ENCODE measurements around the gene ZNF444.

DNA sequence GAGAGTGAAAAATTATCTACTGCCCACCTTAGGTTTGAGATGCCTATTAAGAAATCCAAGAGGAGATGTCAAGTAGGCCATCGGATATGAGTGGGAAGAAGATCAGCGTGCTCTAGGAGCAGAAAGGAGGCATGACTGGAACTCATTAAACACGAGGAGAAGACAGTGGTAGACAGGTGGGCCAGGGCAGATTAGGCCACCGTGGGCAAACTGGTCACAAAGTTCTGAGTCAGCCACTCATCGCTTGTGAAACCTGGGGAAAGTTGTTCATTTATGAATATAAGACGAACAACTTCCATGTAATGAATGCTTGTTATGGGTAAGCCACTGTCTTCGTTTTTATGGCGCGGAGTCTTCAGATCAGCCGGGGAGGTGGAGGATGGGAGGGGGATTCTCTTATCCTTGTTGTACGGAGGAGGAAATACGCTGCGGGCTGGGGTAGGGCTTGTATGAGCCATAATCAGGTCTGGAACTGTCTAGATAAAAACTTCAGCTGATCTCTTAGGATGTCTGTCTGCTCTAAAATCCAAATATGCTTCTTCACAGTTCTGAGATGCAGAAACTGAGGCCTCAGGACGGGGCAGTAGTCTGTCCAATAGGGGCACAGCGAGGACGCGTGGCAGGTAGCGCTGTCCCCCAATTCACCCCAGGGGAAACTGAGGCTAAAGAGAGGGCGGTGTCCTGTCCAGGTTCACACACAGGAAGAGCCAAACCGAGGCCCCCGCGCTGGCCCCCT is 1.1 kb upstream of the ZNF444 start:
- no peak for TF ChIP-seq EZH2 (IDR thresholded peaks at IDR 0.05; ENCODE audit: low read length, missing control alignments)
- TF ChIP-seq, protein P1, sequence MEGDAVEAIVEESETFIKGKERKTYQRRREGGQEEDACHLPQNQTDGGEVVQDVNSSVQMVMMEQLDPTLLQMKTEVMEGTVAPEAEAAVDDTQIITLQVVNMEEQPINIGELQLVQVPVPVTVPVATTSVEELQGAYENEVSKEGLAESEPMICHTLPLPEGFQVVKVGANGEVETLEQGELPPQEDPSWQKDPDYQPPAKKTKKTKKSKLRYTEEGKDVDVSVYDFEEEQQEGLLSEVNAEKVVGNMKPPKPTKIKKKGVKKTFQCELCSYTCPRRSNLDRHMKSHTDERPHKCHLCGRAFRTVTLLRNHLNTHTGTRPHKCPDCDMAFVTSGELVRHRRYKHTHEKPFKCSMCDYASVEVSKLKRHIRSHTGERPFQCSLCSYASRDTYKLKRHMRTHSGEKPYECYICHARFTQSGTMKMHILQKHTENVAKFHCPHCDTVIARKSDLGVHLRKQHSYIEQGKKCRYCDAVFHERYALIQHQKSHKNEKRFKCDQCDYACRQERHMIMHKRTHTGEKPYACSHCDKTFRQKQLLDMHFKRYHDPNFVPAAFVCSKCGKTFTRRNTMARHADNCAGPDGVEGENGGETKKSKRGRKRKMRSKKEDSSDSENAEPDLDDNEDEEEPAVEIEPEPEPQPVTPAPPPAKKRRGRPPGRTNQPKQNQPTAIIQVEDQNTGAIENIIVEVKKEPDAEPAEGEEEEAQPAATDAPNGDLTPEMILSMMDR (conservative IDR thresholded peaks at IDR 0.05 in 1 of 2, IDR thresholded peaks at IDR 0.05 in 1 of 2; ENCODE audit: low read depth in 1 of 2, low read length in 2 of 2): no peak
